ENCODE data around the gene ELOVL7. TPM values are rescaled to one million over a fixed set of nuclear protein-coding genes. Genes with fewer than 3 reads are reported as not detected.

The ELOVL7 gene
- total RNA-seq, 1 experiment from 2014 or later = 2.9 TPM

- no peaks in the 10 kb centered on the region for H3K27me3 ChIP-seq (ENCODE audit: control insufficient read depth, insufficient read depth, low read length)
- TF ChIP-seq SIN3A (IDR thresholded peaks at IDR 0.05; ENCODE audit: borderline replicate concordance, insufficient read depth, low read depth, low read length) (no peak), TCF7L2 (IDR thresholded peaks at IDR 0.05; ENCODE audit: low read depth, low read length) (no peak), CTCF (IDR thresholded peaks at IDR 0.05) (no peak), POLR2AphosphoS5 (IDR thresholded peaks at IDR 0.05; ENCODE audit: low read depth, low read length) (no peak), REST (IDR thresholded peaks at IDR 0.05; ENCODE audit: insufficient read depth in 1 of 2, low read depth in 2 of 2, low read length in 1 of 2) (no peak)
- BruUV-seq (replicated peaks) = no TSS peak
- in situ Hi-C loops (cut with HindIII; ENCODE audit: low pct_unique_long_range_greater_than_20kb, low sequenced_read_pairs) (no loop called here), intact Hi-C loops (cut with micrococcal nuclease; ENCODE audit: unreplicated experiment) (no loop called here)
- CTCF ChIA-PET = no interaction called here
- no peaks in the 10 kb centered on the region for H3K36me3 ChIP-seq (ENCODE audit: control insufficient read depth, insufficient read depth, low read length)
- no peaks in the 10 kb centered on the region for H3K9me3 ChIP-seq (ENCODE audit: control insufficient read depth, insufficient read depth, low read depth, low read length)
- no peak for DNase-seq (ENCODE audit: low read depth, low spot score)
- no peak overlapping the region for H3K27ac ChIP-seq (ENCODE audit: low read length)
- H3K4me1 ChIP-seq (ENCODE audit: control insufficient read depth, insufficient read depth, low read length) = no peaks in the 10 kb centered on the region
- POLR2A ChIA-PET = no interaction called here
- no peak overlapping the region for H3K4me3 ChIP-seq (ENCODE audit: low read depth in 2 of 2, low read length in 2 of 2)
- ATAC-seq = no peak
Measured at GRCh38 chr5:60740322-60740721, 103.7 kb downstream of the ELOVL7 start.

GRCh38 chr5:60738933-60739332 is 105.1 kb downstream of the ELOVL7 start:
- H3K4me1 ChIP-seq (ENCODE audit: control insufficient read depth, insufficient read depth, low read length) = no peaks in the 10 kb centered on the region
- H3K27ac ChIP-seq (ENCODE audit: low read length) = no peak overlapping the region
- ATAC-seq = no peak
- ChIA-PET CTCF (no interaction called here), POLR2A (no interaction called here)
- no peaks in the 10 kb centered on the region for H3K27me3 ChIP-seq (ENCODE audit: control insufficient read depth, insufficient read depth, low read length)
- DNase-seq (ENCODE audit: low read depth, low spot score) = no peak
- no TSS peak for BruUV-seq (replicated peaks)
- H3K9me3 ChIP-seq (ENCODE audit: control insufficient read depth, insufficient read depth, low read depth, low read length) = no peaks in the 10 kb centered on the region
- in situ Hi-C loops (cut with HindIII; ENCODE audit: low pct_unique_long_range_greater_than_20kb, low sequenced_read_pairs) (no loop called here), intact Hi-C loops (cut with micrococcal nuclease; ENCODE audit: unreplicated experiment) (no loop called here)
- no peak overlapping the region for H3K4me3 ChIP-seq (ENCODE audit: low read depth in 2 of 2, low read length in 2 of 2)
- no peaks in the 10 kb centered on the region for H3K36me3 ChIP-seq (ENCODE audit: control insufficient read depth, insufficient read depth, low read length)
- TF ChIP-seq REST (IDR thresholded peaks at IDR 0.05; ENCODE audit: insufficient read depth in 1 of 2, low read depth in 2 of 2, low read length in 1 of 2) = no peak
- no peak for TF ChIP-seq SIN3A (IDR thresholded peaks at IDR 0.05; ENCODE audit: borderline replicate concordance, insufficient read depth, low read depth, low read length)
- TF ChIP-seq POLR2AphosphoS5 (IDR thresholded peaks at IDR 0.05; ENCODE audit: low read depth, low read length) = no peak
- TF ChIP-seq TCF7L2 (IDR thresholded peaks at IDR 0.05; ENCODE audit: low read depth, low read length) = no peak
